SK-N-SH (cell line): ENCODE results near the gene ENSA. TPM values are rescaled to one million over a fixed set of nuclear protein-coding genes. Genes with fewer than 3 reads are reported as not detected.

Experiments used
- CTCF ChIA-PET: fragments of 300-600, 350-600 bp; formaldehyde crosslinking; extraction: SDS; loops from one replicate; lab custom pipeline; 2021; lab: Yijun Ruan, JAX
- POLR2A ChIA-PET: fragments of 350-600 bp; sonication (Branson Sonifier 250); formaldehyde crosslinking; extraction: SDS; loops from one replicate; lab custom pipeline; 2020; ENCODE audit warnings: antibody characterized with exemption, inconsistent platforms; lab: Yijun Ruan, JAX
- DNase-seq: peaks from one replicate; pipeline ENCODE4 v3.0.0; 2012
- H2AFZ ChIP-seq: fragments of 200-600 bp; sonication (generic); 2 replicates; pipeline ENCODE4 v1.8.1; 2016; ENCODE audit warnings: antibody characterized with exemption, mild to moderate bottlenecking, low read depth
- H3F3A ChIP-seq: fragments of 200-600 bp; sonication (generic); replicated peaks from 2 replicates; pipeline ENCODE3; 2016; ENCODE audit warnings: antibody characterized with exemption, mild to moderate bottlenecking; ENCODE audit not compliant: insufficient read depth
- H3K27ac ChIP-seq, 2 experiments: fragments of 200-500 bp in 1 of 2; fragments of 200-600 bp in 1 of 2; sonication (Bioruptor generic) in 1 of 2; sonication (generic), shearing (Covaris generic) in 1 of 2; 2 replicates each; pipeline versions ENCODE4 v1.5.1 to v1.6.1; 2014 to 2016; ENCODE audit warnings: low read depth in 2 of 2, inconsistent platforms in 1 of 2, low read length in 1 of 2, mild to moderate bottlenecking in 1 of 2, mixed read lengths in 1 of 2
- H3K27me3 ChIP-seq: fragments of 200-600 bp; sonication (generic), shearing (Covaris generic); 2 replicates; pipeline ENCODE4 v1.6.1; 2016; ENCODE audit warnings: mixed run types; ENCODE audit not compliant: insufficient read depth
- H3K36me3 ChIP-seq, 2 experiments: fragments of 200-500 bp in 1 of 2; fragments of 200-600 bp in 1 of 2; sonication (Bioruptor generic) in 1 of 2; sonication (generic) in 1 of 2; replicated peaks in 1 of 2; 2 replicates each; pipeline versions ENCODE3 to v1.5.1; 2014 to 2016; ENCODE audit warnings: low read length in 1 of 2, mild to moderate bottlenecking in 1 of 2; ENCODE audit not compliant: insufficient read depth in 2 of 2, control insufficient read depth in 1 of 2
- H3K4me1 ChIP-seq, 2 experiments: fragments of 200-500 bp in 1 of 2; fragments of 200-600 bp in 1 of 2; sonication (Bioruptor generic) in 1 of 2; sonication (generic), shearing (Covaris generic) in 1 of 2; 2 replicates each; pipeline versions ENCODE4 v1.5.1 to v1.6.1; 2014 to 2016; ENCODE audit warnings: low read depth in 1 of 2, low read length in 1 of 2, mixed run types in 1 of 2; ENCODE audit not compliant: insufficient read depth in 2 of 2, control insufficient read depth in 1 of 2
- H3K4me2 ChIP-seq: fragments of 200-600 bp; sonication (generic), shearing (Covaris generic); 2 replicates; pipeline ENCODE4 v1.6.1; 2017; ENCODE audit warnings: mixed run types
- H3K4me3 ChIP-seq, 2 experiments: fragments of 200-500 bp in 1 of 2; fragments of 200-600 bp in 1 of 2; sonication (Bioruptor generic) in 1 of 2; sonication (generic), shearing (Covaris generic) in 1 of 2; 2 replicates each; pipeline versions ENCODE4 v1.5.1 to v1.8.1; 2014 to 2016; ENCODE audit warnings: low read depth in 2 of 2, inconsistent platforms in 1 of 2, low read length in 1 of 2, mild to moderate bottlenecking in 1 of 2, mixed read lengths in 1 of 2, moderate library complexity in 1 of 2
- H3K79me2 ChIP-seq: fragments of 200-600 bp; sonication (generic); 2 replicates; pipeline ENCODE4 v1.8.1; 2017; ENCODE audit warnings: mild to moderate bottlenecking; ENCODE audit not compliant: insufficient read depth
- H3K9ac ChIP-seq: fragments of 200-600 bp; sonication (generic); 2 replicates; pipeline ENCODE4 v1.6.1; 2017; ENCODE audit warnings: mixed run types
- H3K9me2 ChIP-seq: fragments of 200-600 bp; sonication (generic); 2 replicates; pipeline ENCODE4 v1.6.1; 2017; ENCODE audit warnings: mixed run types
- H3K9me3 ChIP-seq: fragments of 200-600 bp; sonication (generic); 2 replicates; pipeline ENCODE4 v1.6.1; 2017; ENCODE audit warnings: mixed run types, mild to moderate bottlenecking, moderate library complexity
- H4K20me1 ChIP-seq: fragments of 200-600 bp; sonication (generic); 2 replicates; pipeline ENCODE4 v1.6.1; 2017; ENCODE audit warnings: mild to moderate bottlenecking, mixed run types; ENCODE audit not compliant: insufficient read depth
- ELF1 ChIP-seq: IDR thresholded peaks from 2 replicates; pipeline ENCODE4 v1.4.0; 2012
- FOSL2 ChIP-seq: IDR thresholded peaks from 2 replicates; pipeline ENCODE4 v1.4.0; 2012; ENCODE audit warnings: low read depth, mild to moderate bottlenecking, moderate library complexity, borderline replicate concordance
- FOXJ3 ChIP-seq: sonication (generic); formaldehyde crosslinking; IDR thresholded peaks from 2 replicates; pipeline ENCODE4 v1.5.1; 2020; ENCODE audit warnings: mild to moderate bottlenecking, missing genetic modification reagents
- GABPA ChIP-seq: IDR thresholded peaks from 2 replicates; pipeline ENCODE4 v1.4.0; 2012; ENCODE audit warnings: low read depth, mild to moderate bottlenecking
- GATA2 ChIP-seq: sonication (generic); formaldehyde crosslinking; IDR thresholded peaks from 2 replicates; pipeline ENCODE4 v1.5.0; 2020; ENCODE audit warnings: mild to moderate bottlenecking, missing genetic modification reagents
- JUND ChIP-seq: IDR thresholded peaks from 2 replicates; pipeline ENCODE4 v1.4.0; 2012
- MEF2A ChIP-seq: IDR thresholded peaks from 2 replicates; pipeline ENCODE4 v1.4.0; 2012; ENCODE audit warnings: low read depth, borderline replicate concordance
- MXI1 ChIP-seq: IDR thresholded peaks from 2 replicates; pipeline ENCODE4 v1.6.1; 2012; ENCODE audit warnings: mild to moderate bottlenecking, low read depth, low read length, improper control_type of control experiment
- NFIC ChIP-seq: IDR thresholded peaks from 2 replicates; pipeline ENCODE4 v1.4.0; 2012; ENCODE audit warnings: borderline replicate concordance
- NRF1 ChIP-seq: IDR thresholded peaks from 2 replicates; pipeline ENCODE4 v1.6.1; 2012; ENCODE audit warnings: low read depth, mild to moderate bottlenecking, low read length
- POLR2AphosphoS5 ChIP-seq: IDR thresholded peaks from 2 replicates; pipeline ENCODE4 v1.6.1; 2012; ENCODE audit warnings: low read depth, low read length
- RAD21 ChIP-seq: IDR thresholded peaks from 2 replicates; pipeline ENCODE4 v1.6.1; 2012; ENCODE audit warnings: mild to moderate bottlenecking, low read length
- RFX5 ChIP-seq: IDR thresholded peaks from 2 replicates; pipeline ENCODE4 v1.6.1; 2012; ENCODE audit warnings: mild to moderate bottlenecking, improper control_type of control experiment, low read length
- RXRA ChIP-seq: IDR thresholded peaks from 2 replicates; pipeline ENCODE4 v1.4.0; 2012; ENCODE audit warnings: low read depth, mild to moderate bottlenecking, borderline replicate concordance
- SIN3A ChIP-seq: IDR thresholded peaks from 2 replicates; pipeline ENCODE4 v1.6.1; 2012; ENCODE audit warnings: low read depth, mild to moderate bottlenecking, low read length, moderate library complexity, borderline replicate concordance
- SMC3 ChIP-seq: IDR thresholded peaks from 2 replicates; pipeline ENCODE4 v1.6.1; 2012; ENCODE audit warnings: low read depth, low read length, improper control_type of control experiment
- TAF1 ChIP-seq: IDR thresholded peaks from 2 replicates; pipeline ENCODE4 v1.6.1; 2012; ENCODE audit warnings: low read depth, mild to moderate bottlenecking, low read length, moderate library complexity, borderline replicate concordance
- TEAD4 ChIP-seq: IDR thresholded peaks from 2 replicates; pipeline ENCODE4 v1.4.0; 2012; ENCODE audit warnings: mild to moderate bottlenecking, borderline replicate concordance; ENCODE audit not compliant: insufficient read depth
- USF2 ChIP-seq: fragments of 150-350 bp; IDR thresholded peaks from 2 replicates; pipeline ENCODE4 v1.6.1; 2017; ENCODE audit warnings: antibody characterized with exemption, low read length, low read depth, borderline replicate concordance
- WGBS: methylation state at CpG from one replicate; pipeline ENCODE4 v1.1.6; 2017; ENCODE audit warnings: low lambda C conversion rate; 5-methylcytosine and 5-hydroxymethylcytosine counted together
- polyA plus RNA-seq, 3 experiments: library from polyadenylated mRNA; depleted of rRNA; stranded (reverse); fragments of >200 nt; gene quantifications; 2 replicates each; pipeline ENCODE4 v1.2.3, GENCODE V29; 2012
- TF ChIP-seq, protein P1 (sequence below): IDR thresholded peaks from 2 replicates; pipeline ENCODE4 v1.4.0; 2012; ENCODE audit warnings: low read depth, borderline replicate concordance
- TF ChIP-seq, protein P2 (sequence below): IDR thresholded peaks from 2 replicates; pipeline ENCODE4 v1.6.1; 2012; ENCODE audit warnings: mild to moderate bottlenecking, low read depth, low read length, moderate library complexity

ENSA gene
- polyA plus RNA-seq, 1 of the 3 experiments (the other 2 are of a cell fraction), result 56.3 TPM

- CTCF ChIA-PET, result interaction anchor here (0.9 to 1.3 kb wide), 2 partner anchors 16 to 29 kb away, joined by 4 to 5 read pairs; no protein-coding TSS in a partner anchor
- peaks cover 20 to 26% of the 10 kb centered on the region in 2 experiments for H3K36me3 ChIP-seq
- no peaks in the 10 kb centered on the region for H3K79me2 ChIP-seq
- H3K9ac ChIP-seq, result no peak overlapping the region
- TF ChIP-seq GATA2 (CRISPR knock-in tag), result no peak
- TF ChIP-seq NFIC, result no peak
- TF ChIP-seq RXRA, result no peak
- no peak for TF ChIP-seq TAF1
- TF ChIP-seq POLR2AphosphoS5, result no peak
- TF ChIP-seq USF2, result no peak
- no peak for TF ChIP-seq MEF2A
- TF ChIP-seq MXI1, result no peak
- no peak for TF ChIP-seq RAD21
- TF ChIP-seq NRF1, result no peak
- TF ChIP-seq FOSL2, result no peak
- no peak for TF ChIP-seq SIN3A
- TF ChIP-seq, protein P1, sequence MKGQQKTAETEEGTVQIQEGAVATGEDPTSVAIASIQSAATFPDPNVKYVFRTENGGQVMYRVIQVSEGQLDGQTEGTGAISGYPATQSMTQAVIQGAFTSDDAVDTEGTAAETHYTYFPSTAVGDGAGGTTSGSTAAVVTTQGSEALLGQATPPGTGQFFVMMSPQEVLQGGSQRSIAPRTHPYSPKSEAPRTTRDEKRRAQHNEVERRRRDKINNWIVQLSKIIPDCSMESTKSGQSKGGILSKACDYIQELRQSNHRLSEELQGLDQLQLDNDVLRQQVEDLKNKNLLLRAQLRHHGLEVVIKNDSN, result no peak
- TF ChIP-seq SMC3, result no peak
- no peak for TF ChIP-seq GABPA
- TF ChIP-seq JUND, result no peak
- no peak for TF ChIP-seq TEAD4
- TF ChIP-seq ELF1, result no peak
- TF ChIP-seq, all 33 proteins: peak for 0
- H3K27ac ChIP-seq, result no peak overlapping the region
- H3K27me3 ChIP-seq, result no peaks in the 10 kb centered on the region
- no CpG with 5 or more reads among the region's 1 CpG for WGBS
- DNase-seq, result no peak
- H3K4me1 ChIP-seq, result peaks cover 0 to 6% of the 10 kb centered on the region in 2 experiments; a peak in 2 of 4 replicates
- no peak overlapping the region for H3K4me3 ChIP-seq
- POLR2A ChIA-PET, result no interaction called here
- H2AFZ ChIP-seq, result no peak overlapping the region
- no peaks in the 10 kb centered on the region for H3K9me3 ChIP-seq
- no peak overlapping the region for H3K4me2 ChIP-seq
- no peaks in the 10 kb centered on the region for H4K20me1 ChIP-seq
- H3F3A ChIP-seq, result no peaks in the 10 kb centered on the region
- H3K9me2 ChIP-seq, result no peaks in the 10 kb centered on the region; the same call in 1 of the 2 replicates
Observed at GRCh38 chr1:150650193-150650592, 20.8 kb upstream of the ENSA start.

GRCh38 chr1:150649441-150650075, 20.1 kb upstream of the ENSA start:
- H3K36me3 ChIP-seq, result peaks cover 20 to 26% of the 10 kb centered on the region in 2 experiments
- ChIA-PET CTCF (interaction anchor here (0.9 to 1.3 kb wide), 2 partner anchors 16 to 28 kb away, joined by 4 to 5 read pairs; no protein-coding TSS in a partner anchor), POLR2A (interaction anchor here (1.1 kb wide), 1 partner anchor 20 kb away, joined by 4 read pairs; the partner anchor contains the start of gene ENSA)
- DNase-seq, result no peak
- H4K20me1 ChIP-seq, result no peaks in the 10 kb centered on the region
- no peaks in the 10 kb centered on the region for H3F3A ChIP-seq
- no peaks in the 10 kb centered on the region for H3K9me3 ChIP-seq
- H3K27ac ChIP-seq, result no peak overlapping the region
- H3K4me1 ChIP-seq, result peaks cover 0 to 6% of the 10 kb centered on the region in 2 experiments; a peak in 2 of 4 replicates
- H3K79me2 ChIP-seq, result no peaks in the 10 kb centered on the region
- H3K27me3 ChIP-seq, result no peaks in the 10 kb centered on the region
- H3K4me2 ChIP-seq, result no peak overlapping the region
- H3K9me2 ChIP-seq, result no peaks in the 10 kb centered on the region; the same call in 1 of the 2 replicates
- TF ChIP-seq FOXJ3 (no peak), RFX5 (no peak)
- TF ChIP-seq, protein P2, sequence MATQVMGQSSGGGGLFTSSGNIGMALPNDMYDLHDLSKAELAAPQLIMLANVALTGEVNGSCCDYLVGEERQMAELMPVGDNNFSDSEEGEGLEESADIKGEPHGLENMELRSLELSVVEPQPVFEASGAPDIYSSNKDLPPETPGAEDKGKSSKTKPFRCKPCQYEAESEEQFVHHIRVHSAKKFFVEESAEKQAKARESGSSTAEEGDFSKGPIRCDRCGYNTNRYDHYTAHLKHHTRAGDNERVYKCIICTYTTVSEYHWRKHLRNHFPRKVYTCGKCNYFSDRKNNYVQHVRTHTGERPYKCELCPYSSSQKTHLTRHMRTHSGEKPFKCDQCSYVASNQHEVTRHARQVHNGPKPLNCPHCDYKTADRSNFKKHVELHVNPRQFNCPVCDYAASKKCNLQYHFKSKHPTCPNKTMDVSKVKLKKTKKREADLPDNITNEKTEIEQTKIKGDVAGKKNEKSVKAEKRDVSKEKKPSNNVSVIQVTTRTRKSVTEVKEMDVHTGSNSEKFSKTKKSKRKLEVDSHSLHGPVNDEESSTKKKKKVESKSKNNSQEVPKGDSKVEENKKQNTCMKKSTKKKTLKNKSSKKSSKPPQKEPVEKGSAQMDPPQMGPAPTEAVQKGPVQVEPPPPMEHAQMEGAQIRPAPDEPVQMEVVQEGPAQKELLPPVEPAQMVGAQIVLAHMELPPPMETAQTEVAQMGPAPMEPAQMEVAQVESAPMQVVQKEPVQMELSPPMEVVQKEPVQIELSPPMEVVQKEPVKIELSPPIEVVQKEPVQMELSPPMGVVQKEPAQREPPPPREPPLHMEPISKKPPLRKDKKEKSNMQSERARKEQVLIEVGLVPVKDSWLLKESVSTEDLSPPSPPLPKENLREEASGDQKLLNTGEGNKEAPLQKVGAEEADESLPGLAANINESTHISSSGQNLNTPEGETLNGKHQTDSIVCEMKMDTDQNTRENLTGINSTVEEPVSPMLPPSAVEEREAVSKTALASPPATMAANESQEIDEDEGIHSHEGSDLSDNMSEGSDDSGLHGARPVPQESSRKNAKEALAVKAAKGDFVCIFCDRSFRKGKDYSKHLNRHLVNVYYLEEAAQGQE, result no peak
- no peak overlapping the region for H2AFZ ChIP-seq
- 94% methylated on average over 5 of the region's 5 CpGs for WGBS
- no peak overlapping the region for H3K9ac ChIP-seq
- H3K4me3 ChIP-seq, result no peak overlapping the region
